Ecto neural progenitor cell (in vitro differentiated cells): Measurements from ENCODE around the gene SC5D.

Source experiments
- DNase-seq: peaks from one replicate; pipeline ENCODE4 v3.0.0-alpha.2; 2018; ENCODE audit warnings: low spot score

Gene SC5D

GRCh38 chr11:121329781-121330395 lies 37.3 kb downstream of the SC5D start:
- no peak for DNase-seq

GRCh38 chr11:121330614-121331435 lies 38.3 kb downstream of the SC5D start:
- DNase-seq, result no peak

GRCh38 chr11:121334973-121335710 lies 42.6 kb downstream of the SC5D start:
- DNase-seq, result no peak

GRCh38 chr11:121336279-121336937 lies 43.8 kb downstream of the SC5D start:
- no peak for DNase-seq

GRCh38 chr11:121337078-121337477 lies 44.5 kb downstream of the SC5D start:
- DNase-seq, result no peak

- DNase-seq, result no peak
These were observed 45.2 kb downstream of the SC5D start for GRCh38 chr11:121337740-121338272.

- no peak for DNase-seq
These were observed 46.0 kb downstream of the SC5D start for GRCh38 chr11:121338536-121338935.

- DNase-seq, result no peak
These were observed 47.5 kb downstream of the SC5D start for GRCh38 chr11:121340032-121340580.

GRCh38 chr11:121341609-121342008 lies 49.0 kb downstream of the SC5D start:
- no peak for DNase-seq

- no peak for DNase-seq
These were observed 52.3 kb downstream of the SC5D start for GRCh38 chr11:121344824-121345223.

- no peak for DNase-seq
These were observed 54.5 kb downstream of the SC5D start for GRCh38 chr11:121347094-121347493.

- DNase-seq, result no peak
These were observed 55.2 kb downstream of the SC5D start for GRCh38 chr11:121347813-121348212.

- DNase-seq, result no peak
These were observed 55.8 kb downstream of the SC5D start for GRCh38 chr11:121348220-121348875.

GRCh38 chr11:121349790-121350189 lies 57.2 kb downstream of the SC5D start:
- DNase-seq, result no peak

GRCh38 chr11:121350314-121351082 lies 57.9 kb downstream of the SC5D start:
- DNase-seq, result no peak

- no peak for DNase-seq
These were observed 58.6 kb downstream of the SC5D start for GRCh38 chr11:121351083-121351630.

- DNase-seq, result no peak
These were observed 59.8 kb downstream of the SC5D start for GRCh38 chr11:121352251-121352891.

- no peak for DNase-seq
These were observed 61.6 kb downstream of the SC5D start for GRCh38 chr11:121354192-121354591.

- no peak for DNase-seq
These were observed 63.8 kb downstream of the SC5D start for GRCh38 chr11:121356357-121356756.
